Activated naive CD8-positive, alpha-beta T cell treated with anti-CD3 and anti-CD28 coated beads, Interleukin-2, amount 10 ng/mL, durations not matched to agents 7 days and 5 days (primary cell): Measurements from ENCODE around the gene CRACDL. TPM values are rescaled to one million over a fixed set of nuclear protein-coding genes. Genes with fewer than 3 reads are reported as not detected.

Experiments used
- ATAC-seq: fragments of 150-1000 bp; cut with Tn5 transposase; one replicate; pipeline ENCODE4 v1.10.0; 2021; ENCODE audit warnings: low read depth, moderate library complexity
- POLR2A ChIA-PET: fragments of 350-600 bp; sonication (Branson Sonifier 250); formaldehyde crosslinking; loops from one replicate; lab custom pipeline; 2021; ENCODE audit warnings: antibody characterized with exemption; lab: Charles Lee
- DNase-seq: peaks from one replicate; pipeline ENCODE4 v3.0.0; 2021
- H3K27ac Mint-ChIP-seq: one replicate; pipeline ENCODE4 v1.8.0; 2022; ENCODE audit warnings: mild to moderate bottlenecking, mixed read lengths
- H3K27me3 Mint-ChIP-seq: one replicate; pipeline ENCODE4 v1.8.0; 2022; ENCODE audit warnings: mild to moderate bottlenecking, moderate library complexity, mixed read lengths
- H3K36me3 Mint-ChIP-seq: one replicate; pipeline ENCODE4 v1.8.0; 2021; ENCODE audit warnings: mild to moderate bottlenecking, mixed read lengths
- H3K4me1 Mint-ChIP-seq: one replicate; pipeline ENCODE4 v1.8.0; 2021; ENCODE audit warnings: mixed read lengths
- H3K4me3 Mint-ChIP-seq: one replicate; pipeline ENCODE4 v1.8.0; 2022; ENCODE audit warnings: mild to moderate bottlenecking, moderate library complexity, mixed read lengths
- H3K9me3 Mint-ChIP-seq: one replicate; pipeline ENCODE4 v1.8.0; 2021; ENCODE audit warnings: mixed read lengths
- total RNA-seq, 2 experiments: library from RNA; stranded (reverse); gene quantifications; one replicate each; pipeline ENCODE4 v1.2.3, GENCODE V29; 2021

CRACDL gene
- total RNA-seq, 2 experiments from 2014 or later: 0.61 to 2.3 TPM

- DNase-seq (no peak), ATAC-seq (no peak)
- Mint-ChIP-seq H3K27ac (no peak overlapping the region), H3K27me3 (peaks cover 46% of the 10 kb centered on the region), H3K36me3 (no peaks in the 10 kb centered on the region), H3K4me3 (no peak overlapping the region), H3K4me1 (peaks cover 17% of the 10 kb centered on the region), H3K9me3 (no peaks in the 10 kb centered on the region)
- POLR2A ChIA-PET: no interaction called here
Measured at GRCh38 chr2:98915751-98916358, 20.2 kb downstream of the CRACDL start.

DNA sequence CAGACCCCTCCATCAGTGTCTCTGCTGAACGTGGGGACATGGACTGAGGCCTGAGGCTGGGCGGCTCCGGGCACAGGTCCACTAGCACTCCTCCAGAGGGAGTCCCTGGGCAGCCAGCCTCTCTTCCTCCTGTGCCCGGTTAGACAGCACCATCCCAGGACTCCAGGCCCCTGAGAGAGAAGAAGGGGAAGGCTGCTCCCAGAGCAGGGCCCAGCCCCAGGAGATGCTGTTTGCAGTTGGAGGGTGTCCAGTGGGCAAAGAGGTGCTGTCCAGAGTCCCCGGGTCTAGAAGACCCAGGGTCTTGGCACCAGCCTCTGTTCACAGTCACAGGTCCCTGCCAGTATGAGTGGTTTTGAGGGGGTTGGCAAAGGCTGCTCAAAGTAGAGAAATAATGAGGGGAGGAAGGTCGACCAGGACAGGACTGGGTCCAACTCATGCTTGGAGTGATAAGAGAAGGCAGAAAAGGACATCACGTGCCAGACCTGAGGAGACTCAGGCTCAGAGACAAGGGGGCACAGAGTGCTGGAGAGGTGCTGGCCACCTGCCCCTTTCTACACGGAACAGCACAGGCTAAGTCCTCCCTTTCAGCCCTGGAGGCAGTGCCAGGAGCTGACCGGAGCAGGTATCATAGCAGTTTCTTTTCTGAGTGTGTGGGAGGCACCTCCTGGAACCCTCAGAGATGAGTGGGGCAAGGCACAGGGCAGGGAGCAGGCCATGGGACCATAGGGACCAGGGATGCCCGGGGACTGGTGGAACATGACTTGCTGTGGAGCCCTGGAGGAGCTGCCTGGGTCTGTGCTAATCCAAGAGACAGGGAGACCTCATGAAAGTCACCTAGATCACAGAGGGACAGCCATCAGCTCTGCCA is 21.1 kb downstream of the CRACDL start:
- no peaks in the 10 kb centered on the region for H3K36me3 Mint-ChIP-seq
- H3K27ac Mint-ChIP-seq: no peak overlapping the region
- H3K4me3 Mint-ChIP-seq: no peak overlapping the region
- ATAC-seq: no peak
- no peak for DNase-seq
- H3K27me3 Mint-ChIP-seq: peaks cover 46% of the 10 kb centered on the region
- peaks cover 17% of the 10 kb centered on the region for H3K4me1 Mint-ChIP-seq
- no peaks in the 10 kb centered on the region for H3K9me3 Mint-ChIP-seq
- POLR2A ChIA-PET: no interaction called here

DNA sequence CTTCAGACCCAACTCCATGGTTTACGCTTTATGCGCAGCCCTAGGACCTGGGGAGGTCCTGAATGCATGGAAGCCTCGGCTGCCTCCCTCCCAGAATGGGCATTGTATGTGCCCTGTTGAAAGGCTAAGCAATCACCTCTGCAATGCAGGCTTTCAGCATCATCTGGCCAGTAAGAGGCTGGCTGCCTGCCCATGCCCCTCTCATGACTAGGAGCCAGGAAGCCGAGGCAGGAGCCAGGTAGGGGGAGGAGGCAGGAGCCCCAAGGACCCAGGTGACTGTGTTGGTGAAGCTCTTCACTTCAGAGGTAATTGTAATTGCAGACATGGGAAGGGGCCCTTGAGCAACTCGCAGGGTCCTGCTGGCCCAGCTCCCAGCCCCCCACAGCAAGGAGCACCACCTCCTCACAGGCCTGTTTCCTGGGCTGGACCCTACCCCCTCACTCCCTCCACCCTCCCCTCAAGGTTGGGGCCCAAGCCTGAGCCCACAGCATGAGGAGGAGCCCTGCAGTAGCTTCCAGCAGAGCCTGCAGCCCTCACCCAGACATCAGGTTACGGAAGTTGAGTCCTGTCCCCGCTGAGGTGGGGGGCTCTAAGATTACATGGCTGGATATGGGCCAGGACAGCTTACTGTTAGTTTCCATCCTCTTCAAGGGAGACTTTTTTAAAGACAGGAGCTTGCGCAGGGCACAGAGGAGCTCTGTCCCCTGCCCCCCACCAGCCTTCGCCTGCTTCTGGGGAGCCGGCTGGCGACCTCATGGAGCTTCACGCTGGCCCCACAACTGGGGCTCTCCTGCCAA is 21.9 kb downstream of the CRACDL start:
- Mint-ChIP-seq H3K4me3 (no peak overlapping the region), H3K36me3 (no peaks in the 10 kb centered on the region), H3K27ac (no peak overlapping the region), H3K9me3 (no peaks in the 10 kb centered on the region), H3K27me3 (peaks cover 49% of the 10 kb centered on the region), H3K4me1 (peaks cover 21% of the 10 kb centered on the region)
- DNase-seq (no peak), ATAC-seq (no peak)
- POLR2A ChIA-PET: no interaction called here

GRCh38 chr2:98912957-98913915 is 22.8 kb downstream of the CRACDL start:
- no peaks in the 10 kb centered on the region for H3K36me3 Mint-ChIP-seq
- POLR2A ChIA-PET: no interaction called here
- H3K27me3 Mint-ChIP-seq: peaks cover 49% of the 10 kb centered on the region
- DNase-seq (no peak), ATAC-seq (no peak)
- H3K4me1 Mint-ChIP-seq: peaks cover 27% of the 10 kb centered on the region
- no peaks in the 10 kb centered on the region for H3K9me3 Mint-ChIP-seq
- no peak overlapping the region for H3K4me3 Mint-ChIP-seq
- H3K27ac Mint-ChIP-seq: no peak overlapping the region

- POLR2A ChIA-PET: no interaction called here
- Mint-ChIP-seq H3K27me3 (peaks cover 54% of the 10 kb centered on the region), H3K4me1 (peaks cover 27% of the 10 kb centered on the region), H3K4me3 (no peak overlapping the region), H3K36me3 (no peaks in the 10 kb centered on the region), H3K9me3 (no peaks in the 10 kb centered on the region), H3K27ac (no peak overlapping the region)
- ATAC-seq: no peak
- no peak for DNase-seq
Measured at GRCh38 chr2:98912221-98912851, 23.7 kb downstream of the CRACDL start.

GRCh38 chr2:98911376-98912154 is 24.5 kb downstream of the CRACDL start:
- Mint-ChIP-seq H3K36me3 (no peaks in the 10 kb centered on the region), H3K4me1 (peaks cover 27% of the 10 kb centered on the region), H3K27me3 (peaks cover 52% of the 10 kb centered on the region), H3K27ac (no peak overlapping the region), H3K4me3 (no peak overlapping the region), H3K9me3 (no peaks in the 10 kb centered on the region)
- no peak for DNase-seq
- POLR2A ChIA-PET: no interaction called here
- ATAC-seq: peak; percentile 40

DNA sequence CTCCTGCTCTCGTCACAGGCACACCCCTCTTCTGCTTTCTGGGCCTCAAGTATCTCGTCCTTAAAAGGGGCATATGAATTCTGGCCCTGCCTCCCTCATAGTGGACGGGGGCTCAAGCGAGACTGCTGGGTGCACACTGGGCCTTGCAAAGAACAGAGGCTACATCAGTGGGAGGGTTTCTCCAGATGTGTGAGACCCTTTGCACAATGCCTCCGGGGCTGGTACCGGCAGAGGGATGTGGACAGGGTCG is 25.0 kb downstream of the CRACDL start:
- no peak overlapping the region for H3K4me3 Mint-ChIP-seq
- H3K9me3 Mint-ChIP-seq: no peaks in the 10 kb centered on the region
- H3K27ac Mint-ChIP-seq: no peak overlapping the region
- POLR2A ChIA-PET: no interaction called here
- DNase-seq: no peak
- H3K4me1 Mint-ChIP-seq: peaks cover 27% of the 10 kb centered on the region
- peaks cover 49% of the 10 kb centered on the region for H3K27me3 Mint-ChIP-seq
- no peak for ATAC-seq
- H3K36me3 Mint-ChIP-seq: no peaks in the 10 kb centered on the region

DNA sequence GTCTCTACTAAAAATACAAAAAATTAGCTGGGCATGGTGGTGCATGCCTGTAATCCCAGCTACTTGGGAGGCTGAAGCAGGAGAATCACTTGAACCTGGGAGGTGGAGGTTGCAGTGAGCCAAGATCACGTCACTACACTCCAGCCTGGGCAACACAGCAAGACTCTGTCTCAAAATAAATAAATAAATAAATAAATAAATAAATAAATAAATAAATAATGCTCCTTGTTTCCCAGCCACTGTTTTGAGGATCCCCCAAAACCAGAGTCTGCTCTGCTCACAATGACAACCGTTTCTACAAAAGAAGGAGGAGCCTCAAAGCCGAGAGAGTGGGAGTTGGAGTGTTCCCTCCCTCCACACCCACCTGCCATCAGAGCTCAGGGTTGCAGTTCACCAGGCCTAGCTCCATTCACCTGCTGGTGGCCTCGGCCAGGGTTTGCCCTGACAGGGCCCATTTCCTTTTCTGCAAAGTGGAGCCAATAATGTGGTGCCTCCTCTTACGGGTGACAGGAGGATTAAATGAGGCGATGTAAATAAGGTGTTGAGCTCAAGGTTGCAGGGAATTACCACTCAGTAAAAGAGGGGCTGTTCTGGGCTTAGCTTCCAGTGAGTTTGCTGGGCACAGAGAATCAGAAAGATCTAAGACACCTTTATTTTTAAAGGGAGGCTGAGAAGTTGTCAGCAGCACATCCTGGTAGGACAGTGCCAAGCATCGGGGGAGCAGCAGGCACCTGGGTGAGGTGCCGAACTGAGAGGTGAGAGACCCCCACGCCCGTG is 25.5 kb downstream of the CRACDL start:
- ATAC-seq: no peak
- POLR2A ChIA-PET: no interaction called here
- no peak overlapping the region for H3K4me3 Mint-ChIP-seq
- no peaks in the 10 kb centered on the region for H3K9me3 Mint-ChIP-seq
- peaks cover 27% of the 10 kb centered on the region for H3K4me1 Mint-ChIP-seq
- H3K36me3 Mint-ChIP-seq: no peaks in the 10 kb centered on the region
- H3K27me3 Mint-ChIP-seq: peaks cover 47% of the 10 kb centered on the region
- DNase-seq: no peak
- no peak overlapping the region for H3K27ac Mint-ChIP-seq

DNA sequence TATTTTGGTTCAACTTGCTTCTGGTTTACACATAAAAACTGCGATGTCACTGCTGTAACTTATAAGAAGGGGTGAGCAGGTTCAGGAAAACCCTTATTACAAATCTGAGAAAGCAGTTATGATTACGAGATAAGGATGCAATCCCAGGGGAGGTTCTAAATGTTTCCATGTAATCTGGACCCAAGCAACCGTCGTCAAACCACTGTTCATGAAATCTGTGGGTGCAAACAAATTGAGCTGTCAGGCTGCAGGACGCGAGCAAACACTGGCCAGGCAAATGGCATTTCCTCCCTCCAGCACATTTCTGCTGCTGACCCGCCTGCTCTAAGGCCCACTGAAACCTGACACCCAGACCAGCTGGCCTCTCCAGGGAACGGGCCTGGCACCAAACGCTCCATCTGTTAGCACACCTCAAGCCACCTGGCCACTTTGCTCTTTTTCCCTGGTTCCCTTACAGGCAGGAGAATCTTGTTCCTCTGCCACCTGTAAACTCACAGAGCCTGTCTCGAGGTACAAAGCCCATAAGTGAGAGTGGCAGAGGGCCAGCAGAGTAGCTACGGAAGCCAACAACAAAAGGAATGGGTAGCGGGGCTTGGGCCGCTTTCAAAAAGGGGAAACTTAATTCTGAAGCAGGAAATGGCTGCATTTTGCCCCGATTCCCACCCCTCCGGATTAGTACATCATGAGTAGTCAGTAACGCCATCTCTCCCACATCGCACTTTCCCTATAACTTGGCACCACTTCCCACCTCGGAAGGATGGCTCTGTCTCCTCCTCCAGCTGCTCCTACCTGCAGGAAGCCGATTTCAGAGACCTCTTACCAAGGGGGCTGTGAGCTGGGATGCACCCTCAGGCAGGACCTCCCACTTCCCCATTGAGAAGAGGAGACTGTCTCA is 26.5 kb downstream of the CRACDL start:
- no peak for ATAC-seq
- H3K27me3 Mint-ChIP-seq: peaks cover 44% of the 10 kb centered on the region
- POLR2A ChIA-PET: no interaction called here

GRCh38 chr2:98908931-98909316 is 27.1 kb downstream of the CRACDL start:
- Mint-ChIP-seq H3K36me3 (no peaks in the 10 kb centered on the region), H3K9me3 (no peaks in the 10 kb centered on the region), H3K27ac (no peak overlapping the region), H3K27me3 (peaks cover 43% of the 10 kb centered on the region), H3K4me3 (no peak overlapping the region), H3K4me1 (peaks cover 27% of the 10 kb centered on the region)
- POLR2A ChIA-PET: no interaction called here
- ATAC-seq: peak; percentile 50
- no peak for DNase-seq

More for the DNA sequence above, 26.5 kb downstream of the CRACDL start:
- Mint-ChIP-seq H3K36me3 (no peaks in the 10 kb centered on the region), H3K27ac (no peak overlapping the region), H3K9me3 (no peaks in the 10 kb centered on the region), H3K4me1 (peaks cover 27% of the 10 kb centered on the region), H3K4me3 (no peak overlapping the region)
- DNase-seq: no peak
